Measurements from ENCODE around the gene SLC25A43. TPM values are rescaled to one million over a fixed set of nuclear protein-coding genes. Genes with fewer than 3 reads are reported as not detected.
"Not testable (repeated sequence)": the region's sequence is repeated elsewhere in the genome, so short reads cannot be mapped to it uniquely, and the experiment has no call there.

SLC25A43 gene
- polyA plus RNA-seq, 2 of the 4 experiments (the other 2 are of a cell fraction), result 27.4 to 31.2 TPM

DNA sequence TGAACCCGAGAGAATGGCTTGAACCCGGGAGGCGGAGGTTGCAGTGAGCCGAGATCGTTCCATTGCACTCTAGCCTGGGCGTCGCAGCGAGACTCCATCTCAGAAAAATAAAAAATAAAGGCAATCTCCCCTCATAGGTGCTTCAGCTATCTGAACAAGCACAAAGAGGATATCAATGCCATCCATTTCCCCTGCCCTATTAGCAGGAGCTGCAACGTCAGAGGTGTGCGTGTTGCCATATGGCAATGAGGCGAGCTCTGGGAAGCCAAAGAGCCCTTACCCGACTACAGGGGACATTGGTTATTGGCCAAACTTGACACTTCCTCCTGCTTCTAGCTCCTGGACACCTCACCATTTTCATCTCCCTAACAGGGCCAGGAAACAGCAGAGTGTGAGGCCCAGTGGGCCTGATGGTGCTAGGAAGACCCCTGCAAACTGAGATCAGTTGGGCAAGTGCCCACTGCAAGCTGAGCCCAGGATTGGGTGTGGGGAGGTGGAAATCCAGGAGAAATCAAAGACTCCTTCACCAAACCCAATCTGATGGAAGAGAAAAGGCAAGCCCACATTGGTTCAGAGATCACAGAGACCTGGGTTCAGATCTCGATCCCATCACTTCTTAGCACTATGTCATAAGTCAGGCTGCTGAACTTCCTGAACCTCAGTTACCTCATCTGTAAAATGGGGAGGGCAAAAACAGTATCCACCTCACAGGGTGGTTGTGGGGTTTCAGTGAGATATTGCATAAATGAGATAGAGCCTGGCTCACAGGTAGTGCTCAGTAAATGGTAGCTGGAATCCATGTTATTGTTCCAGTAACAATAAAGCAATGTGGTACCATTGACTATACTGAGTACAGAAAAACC lies 90.3 kb downstream of the SLC25A43 start:
- ATAC-seq, result peak; percentile 40 to 62; a peak in 5 of 6 replicates
- peak overlapping the region; percentile 71 to 79 for H3K27ac ChIP-seq
- TF ChIP-seq, protein P1, sequence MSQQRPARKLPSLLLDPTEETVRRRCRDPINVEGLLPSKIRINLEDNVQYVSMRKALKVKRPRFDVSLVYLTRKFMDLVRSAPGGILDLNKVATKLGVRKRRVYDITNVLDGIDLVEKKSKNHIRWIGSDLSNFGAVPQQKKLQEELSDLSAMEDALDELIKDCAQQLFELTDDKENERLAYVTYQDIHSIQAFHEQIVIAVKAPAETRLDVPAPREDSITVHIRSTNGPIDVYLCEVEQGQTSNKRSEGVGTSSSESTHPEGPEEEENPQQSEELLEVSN (IDR thresholded peaks at IDR 0.05; ENCODE audit: borderline replicate concordance, low read depth), result no peak
- TF ChIP-seq ZC3H11A (IDR thresholded peaks at IDR 0.05) (no peak), HOXB5 (CRISPR knock-in tag; IDR thresholded peaks at IDR 0.05) (no peak), CHD4 (IDR thresholded peaks at IDR 0.05; ENCODE audit: borderline replicate concordance) (no peak), TFCP2L1 (CRISPR knock-in tag; IDR thresholded peaks at IDR 0.05) (no peak), HOXB13 (CRISPR knock-in tag; IDR thresholded peaks at IDR 0.05; ENCODE audit: low read depth) (no peak), KDM1A (IDR thresholded peaks at IDR 0.05; ENCODE audit: low read depth) (no peak), RNF2 (IDR thresholded peaks at IDR 0.05; ENCODE audit: borderline replicate concordance, low read depth) (no peak), EP300 (IDR thresholded peaks at IDR 0.05) (no peak), HDAC2 (IDR thresholded peaks at IDR 0.05) (no peak), CTCF (IDR thresholded peaks at IDR 0.05) (no peak), CBX8 (IDR thresholded peaks at IDR 0.05) (no peak), NR3C1 (IDR thresholded peaks at IDR 0.05) (no peak)
- TF ChIP-seq, protein P2, sequence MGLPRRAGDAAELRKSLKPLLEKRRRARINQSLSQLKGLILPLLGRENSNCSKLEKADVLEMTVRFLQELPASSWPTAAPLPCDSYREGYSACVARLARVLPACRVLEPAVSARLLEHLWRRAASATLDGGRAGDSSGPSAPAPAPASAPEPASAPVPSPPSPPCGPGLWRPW (IDR thresholded peaks at IDR 0.05), result no peak
- H3K4me2 ChIP-seq, result no peak overlapping the region
- CTCF ChIA-PET, result interaction anchor here (0.5 to 26.9 kb wide), 10 partner anchors 9 to 296 kb away, joined by 3 to 814 read pairs (median 6); no protein-coding TSS in a partner anchor
- H3K4me1 ChIP-seq, result peaks cover 18% of the 10 kb centered on the region
- no peak for FAIRE-seq
- POLR2A ChIA-PET, result interaction anchor here (1.0 kb wide), 1 partner anchor 23 kb away, joined by 4 read pairs; no protein-coding TSS in a partner anchor
- no peak overlapping the region for H3K4me3 ChIP-seq
- H3K9me3 ChIP-seq, result no peaks in the 10 kb centered on the region
- peak in 1 of 2 experiments; percentile 42 for DNase-seq (ENCODE audit: low read depth in 1 of 2, low spot score in 1 of 2)
- 48% methylated on average over 12 of the region's 13 CpGs for WGBS (ENCODE audit: missing lambda C conversion rate)

- POLR2A ChIA-PET, result no interaction called here
- WGBS (ENCODE audit: missing lambda C conversion rate), result 100% methylated on average over 1 of the region's 2 CpGs
- FAIRE-seq (no peak), ATAC-seq (no peak), DNase-seq (ENCODE audit: low read depth in 1 of 2, low spot score in 1 of 2) (no peak)
- H3K4me3 ChIP-seq, result no peak overlapping the region
- CTCF ChIA-PET, result interaction anchor here (0.8 to 26.9 kb wide), 5 partner anchors 10 to 237 kb away, joined by 3 to 814 read pairs (median 8); no protein-coding TSS in a partner anchor
- TF ChIP-seq, protein P3, sequence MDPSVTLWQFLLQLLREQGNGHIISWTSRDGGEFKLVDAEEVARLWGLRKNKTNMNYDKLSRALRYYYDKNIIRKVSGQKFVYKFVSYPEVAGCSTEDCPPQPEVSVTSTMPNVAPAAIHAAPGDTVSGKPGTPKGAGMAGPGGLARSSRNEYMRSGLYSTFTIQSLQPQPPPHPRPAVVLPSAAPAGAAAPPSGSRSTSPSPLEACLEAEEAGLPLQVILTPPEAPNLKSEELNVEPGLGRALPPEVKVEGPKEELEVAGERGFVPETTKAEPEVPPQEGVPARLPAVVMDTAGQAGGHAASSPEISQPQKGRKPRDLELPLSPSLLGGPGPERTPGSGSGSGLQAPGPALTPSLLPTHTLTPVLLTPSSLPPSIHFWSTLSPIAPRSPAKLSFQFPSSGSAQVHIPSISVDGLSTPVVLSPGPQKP (IDR thresholded peaks at IDR 0.05; ENCODE audit: low read depth, low read length), result no peak
- TF ChIP-seq SMC3 (IDR thresholded peaks at IDR 0.05), result no peak
- no peak for TF ChIP-seq USF2 (IDR thresholded peaks at IDR 0.05)
- no peak for TF ChIP-seq TP53 (CRISPR knock-in tag; IDR thresholded peaks at IDR 0.05)
- no peak for TF ChIP-seq HEYL (CRISPR knock-in tag; IDR thresholded peaks at IDR 0.05)
- TF ChIP-seq ZSCAN20 (CRISPR knock-in tag; IDR thresholded peaks at IDR 0.05), result no peak
- no peak for TF ChIP-seq FOSB (CRISPR knock-in tag; IDR thresholded peaks at IDR 0.05)
- no peak for TF ChIP-seq JUNB (IDR thresholded peaks at IDR 0.05)
- no peak for TF ChIP-seq RNF2 (IDR thresholded peaks at IDR 0.05; ENCODE audit: borderline replicate concordance, low read depth)
- no peak for TF ChIP-seq HOXA7 (CRISPR knock-in tag; IDR thresholded peaks at IDR 0.05)
- no peak for TF ChIP-seq JUN (IDR thresholded peaks at IDR 0.05)
- no peak for TF ChIP-seq MAFK (IDR thresholded peaks at IDR 0.05; ENCODE audit: partially characterized antibody)
- no peak for TF ChIP-seq FOXS1 (CRISPR knock-in tag; IDR thresholded peaks at IDR 0.05)
- no peaks in the 10 kb centered on the region for H3K9me3 ChIP-seq
- H3K4me2 ChIP-seq, result no peak overlapping the region
- peaks cover 43% of the 10 kb centered on the region for H3K4me1 ChIP-seq
- H3K27ac ChIP-seq, result peak overlapping the region; percentile 46 to 71; a peak in 4 of 6 replicates
Observed at GRCh38 chrX:119492463-119492862, 93.3 kb downstream of the SLC25A43 start.

GRCh38 chrX:119493851-119494495 lies 94.8 kb downstream of the SLC25A43 start:
- WGBS (ENCODE audit: missing lambda C conversion rate), result 81% methylated on average over 10 of the region's 10 CpGs
- H3K9me3 ChIP-seq; DNase-seq (ENCODE audit: low read depth in 1 of 2, low spot score in 1 of 2); H3K4me3 ChIP-seq; FAIRE-seq: not testable (repeated sequence)
- ATAC-seq, result peak; percentile 11 to 12; a peak in 2 of 6 replicates
- H3K27ac ChIP-seq, result peak overlapping the region; percentile 71 to 78
- ChIA-PET CTCF (interaction anchor here (0.6 to 31.5 kb wide), 3 partner anchors 5 to 277 kb away, joined by 5 to 814 read pairs (median 814); no protein-coding TSS in a partner anchor), POLR2A (interaction anchor here (1.2 to 1.6 kb wide), 2 partner anchors 9 to 26 kb away, joined by 3 to 5 read pairs; partner anchors contain the start of gene SLC25A5)
- H3K4me1 ChIP-seq, result peaks cover 38% of the 10 kb centered on the region
- H3K4me2 ChIP-seq, result peak overlapping the region; percentile 43
